Stomach (tissue), 9 donors: Measurements from ENCODE around the gene PWP2. TPM values are rescaled to one million over a fixed set of nuclear protein-coding genes. Genes with fewer than 3 reads are reported as not detected.
"Not testable (repeated sequence)": the region's sequence is repeated elsewhere in the genome, so short reads cannot be mapped to it uniquely, and the experiment has no call there.

Experiments used
- DNase-seq, 2 donors: peaks; one replicate each; pipeline versions ENCODE4 v3.0.0 to v3.0.0-alpha.2; 2013 to 2019
- H3K27ac ChIP-seq, 5 donors: fragments of 200-600 bp in 4 of 5; sonication (generic) in 4 of 5; one replicate each; pipeline ENCODE4 v1.5.1; 2013 to 2019; ENCODE audit warnings: mild to moderate bottlenecking in 1 of 5, moderate library complexity in 1 of 5
- H3K27me3 ChIP-seq, 3 donors: fragments of 200-600 bp; sonication (generic); one replicate each; pipeline ENCODE4 v1.5.1; 2017 to 2019; ENCODE audit warnings: mixed run types in 1 of 3
- H3K36me3 ChIP-seq, 4 donors: fragments of 200-600 bp; sonication (generic); 1 replicate in 3 of 4; 2 replicates in 1 of 4; pipeline ENCODE4 v1.5.1; 2016 to 2019
- H3K4me1 ChIP-seq, 4 donors: fragments of 200-600 bp; sonication (generic); one replicate each; pipeline ENCODE4 v1.5.1; 2016 to 2019
- H3K4me3 ChIP-seq, 4 donors: fragments of 200-600 bp; sonication (generic) in 3 of 4; one replicate each; pipeline ENCODE4 v1.5.1; 2016 to 2019; ENCODE audit warnings: mild to moderate bottlenecking in 1 of 4
- H3K9me3 ChIP-seq, 4 donors: fragments of 200-600 bp; sonication (generic); one replicate each; pipeline ENCODE4 v1.5.1; 2016 to 2019
- WGBS, 5 donors: extraction: QIAGEN DNeasy Blood & Tissue Kit in 3 of 5; methylation state at CpG; one replicate each; pipeline versions ENCODE4 v1.1.5 to v1.1.7; 2013 to 2018; 5-methylcytosine and 5-hydroxymethylcytosine counted together
- intact Hi-C: fragments of 100-400 bp; cut with DNase I; formaldehyde crosslinking; loops from one replicate; pipeline ENCODE4 v1.15.1; 2023; ENCODE audit warnings: low total_unique reads
- polyA plus RNA-seq, 3 donors: library from polyadenylated mRNA; stranded (reverse); fragments of 200-250 nt; gene quantifications; one replicate each; pipeline ENCODE4 v1.2.3, GENCODE V29; 2013
- total RNA-seq, 5 donors: library from RNA; depleted of rRNA; stranded (reverse); fragments of >200 nt; gene quantifications; one replicate each; pipeline versions ENCODE4 v1.1.0 to v1.2.3, GENCODE V29; 2014 to 2016
- donor health status: healthy with polysubstance abuse.
- donor health status: Bipolar disorder and iron deficiency.
- donor health status: healthy.

PWP2 gene
- total and polyA plus RNA-seq, 8 donors, result 2.4 to 29.2 (median 6.3) TPM; not detected in 1

- H3K4me3 ChIP-seq, H3K9me3 ChIP-seq, H3K27me3 ChIP-seq, intact Hi-C loops, H3K27ac ChIP-seq, H3K4me1 ChIP-seq, H3K36me3 ChIP-seq, DNase-seq: not testable (repeated sequence)
- no CpG with 5 or more reads among the region's 8 CpGs for WGBS, 5 donors
Observed at GRCh38 chr21:44155994-44156380, 48.8 kb downstream of the PWP2 start.

DNA sequence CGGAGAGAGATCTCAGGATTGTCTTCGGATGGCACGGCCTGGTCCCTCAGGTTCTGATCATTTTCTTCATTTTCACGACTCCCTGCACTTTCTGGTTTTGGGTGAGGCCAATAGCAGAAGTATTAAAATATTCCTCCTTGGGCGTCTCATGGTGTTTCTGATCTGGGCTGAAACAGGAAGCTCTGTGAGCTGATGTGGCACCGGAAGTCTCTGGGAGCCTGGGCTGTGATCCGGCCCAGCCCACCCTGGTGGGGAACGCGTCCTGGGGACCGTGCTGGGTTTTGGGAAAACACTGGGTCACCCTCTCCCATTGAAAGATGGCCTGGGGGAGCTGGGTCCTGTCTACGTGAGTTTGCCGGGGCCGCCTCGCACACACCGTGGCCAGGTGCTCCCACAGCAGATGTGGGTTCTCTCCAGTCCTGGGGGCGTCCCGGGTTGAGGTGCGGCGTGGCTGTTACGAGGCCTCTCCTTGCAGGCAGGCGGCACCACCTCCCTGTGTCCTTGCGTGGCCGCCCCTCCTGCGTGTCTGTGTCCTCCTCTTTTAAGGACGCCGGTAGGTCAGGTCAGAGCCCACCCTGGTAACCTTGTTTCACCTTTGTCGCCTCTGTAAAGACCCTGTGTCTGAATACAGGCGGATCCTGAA lies 50.4 kb downstream of the PWP2 start:
- H3K4me1 ChIP-seq, H3K36me3 ChIP-seq, H3K9me3 ChIP-seq, intact Hi-C loops, DNase-seq, H3K27ac ChIP-seq, H3K4me3 ChIP-seq, H3K27me3 ChIP-seq: not testable (repeated sequence)
- 83% methylated on average over 2 of the region's 28 CpGs; no CpG with 5 or more reads in 4 of the 5 donors for WGBS, 5 donors

GRCh38 chr21:44158082-44158468 lies 50.9 kb downstream of the PWP2 start:
- H3K36me3 ChIP-seq, H3K9me3 ChIP-seq: not testable (repeated sequence)

DNA sequence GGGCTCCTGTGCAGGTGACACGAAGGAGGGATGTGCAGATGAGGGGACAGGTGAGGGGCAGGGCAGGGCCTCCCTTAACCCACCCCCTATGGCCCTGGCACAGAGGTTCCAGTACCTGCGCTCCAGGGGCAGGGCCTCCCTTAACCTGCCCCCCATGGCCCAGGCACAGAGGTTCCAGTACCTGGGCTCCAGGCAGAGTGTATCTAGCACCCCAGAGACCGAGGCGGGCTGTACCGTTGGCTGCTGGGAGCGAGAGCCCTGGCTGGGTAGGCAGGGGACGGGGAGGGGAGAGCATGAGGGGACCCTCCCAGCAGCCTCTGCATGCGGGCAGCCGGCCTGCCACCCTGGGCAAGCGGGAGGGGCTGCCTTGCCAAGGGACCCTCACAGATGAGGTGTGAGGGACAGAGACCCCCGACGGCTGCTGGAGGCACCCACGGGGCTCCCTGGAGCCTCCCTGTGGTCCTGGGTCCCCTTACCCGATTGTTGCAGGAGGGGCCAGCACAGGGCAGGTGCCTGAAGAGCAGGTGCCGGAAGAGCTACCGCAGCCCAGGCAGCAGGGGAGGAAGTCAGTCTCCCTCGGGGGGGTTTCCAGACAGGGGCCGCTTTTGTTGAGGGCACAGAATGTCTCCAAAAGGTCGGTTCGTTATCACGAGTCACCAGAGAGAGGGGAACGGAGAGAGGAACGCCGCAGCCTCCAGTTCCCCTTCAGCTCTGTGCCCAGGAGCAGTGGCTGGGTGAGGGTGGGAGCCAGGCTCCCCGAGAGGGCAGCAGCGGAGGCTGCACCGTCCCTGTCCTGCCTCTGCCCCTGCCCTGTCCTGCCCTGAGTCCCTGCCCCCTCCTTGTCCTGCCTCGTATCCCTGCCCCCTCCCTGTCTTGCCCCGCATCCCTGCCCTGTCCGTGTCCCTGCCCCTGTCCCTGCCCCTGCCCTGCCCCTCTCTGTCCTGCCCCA lies 52.4 kb downstream of the PWP2 start:
- H3K4me1 ChIP-seq, H3K4me3 ChIP-seq, intact Hi-C loops, H3K27ac ChIP-seq, H3K9me3 ChIP-seq, H3K27me3 ChIP-seq, DNase-seq, H3K36me3 ChIP-seq: not testable (repeated sequence)
- WGBS, 5 donors, result 80% methylated on average over 1 of the region's 30 CpGs; no CpG with 5 or more reads in 4 of the 5 donors

More at GRCh38 chr21:44158082-44158468, 50.9 kb downstream of the PWP2 start:
- H3K4me1 ChIP-seq, DNase-seq, intact Hi-C loops, H3K4me3 ChIP-seq, H3K27ac ChIP-seq, H3K27me3 ChIP-seq: not testable (repeated sequence)
- 58 to 88% methylated on average over 3 to 5 of the region's 7 CpGs; no CpG with 5 or more reads in 3 of the 5 donors for WGBS, 5 donors

DNA sequence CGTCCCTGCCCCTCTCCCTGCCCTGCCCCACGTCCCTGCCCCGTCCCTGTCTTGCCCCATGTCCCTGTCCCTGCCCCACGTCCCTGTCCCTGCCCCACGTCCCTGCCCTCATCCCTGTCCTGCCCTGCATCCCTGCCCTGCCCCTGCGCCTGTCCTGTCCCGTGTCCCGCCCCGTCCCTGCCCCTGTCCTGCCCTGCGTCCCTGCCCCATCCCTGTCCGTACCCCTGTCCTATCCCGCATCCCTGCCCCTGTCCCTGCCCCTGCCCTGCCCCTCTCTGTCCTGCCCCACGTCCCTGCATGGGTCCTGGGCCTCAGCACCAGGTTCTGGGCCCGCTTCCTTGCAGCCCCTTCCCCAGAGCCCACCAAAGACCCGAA lies 53.1 kb downstream of the PWP2 start:
- H3K27me3 ChIP-seq, H3K9me3 ChIP-seq, DNase-seq, intact Hi-C loops, H3K4me3 ChIP-seq, H3K27ac ChIP-seq, H3K36me3 ChIP-seq, H3K4me1 ChIP-seq: not testable (repeated sequence)
- no CpG with 5 or more reads among the region's 15 CpGs for WGBS, 5 donors

DNA sequence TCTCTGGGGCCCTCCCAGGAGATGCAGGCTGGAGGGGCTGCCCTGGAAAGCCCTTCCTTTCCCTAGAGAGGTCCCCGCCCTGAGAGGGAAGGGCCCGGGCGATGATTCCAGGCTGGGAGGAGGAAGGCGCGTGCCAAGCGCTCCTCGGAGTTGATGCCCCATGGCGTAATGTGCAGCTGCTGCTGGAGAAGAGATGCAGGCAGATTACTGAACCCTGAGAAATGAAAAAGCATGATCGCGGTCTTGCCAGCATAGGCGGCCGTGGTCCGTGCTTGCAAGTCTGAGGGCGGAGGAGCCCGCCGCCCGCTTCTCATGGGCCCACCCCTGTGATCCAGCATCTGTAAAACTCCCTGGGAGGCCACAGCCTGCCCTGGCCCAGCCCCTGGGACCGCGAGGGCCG lies 53.6 kb downstream of the PWP2 start:
- DNase-seq, result not testable (repeated sequence)
- WGBS, 5 donors, result no CpG with 5 or more reads among the region's 20 CpGs

DNA sequence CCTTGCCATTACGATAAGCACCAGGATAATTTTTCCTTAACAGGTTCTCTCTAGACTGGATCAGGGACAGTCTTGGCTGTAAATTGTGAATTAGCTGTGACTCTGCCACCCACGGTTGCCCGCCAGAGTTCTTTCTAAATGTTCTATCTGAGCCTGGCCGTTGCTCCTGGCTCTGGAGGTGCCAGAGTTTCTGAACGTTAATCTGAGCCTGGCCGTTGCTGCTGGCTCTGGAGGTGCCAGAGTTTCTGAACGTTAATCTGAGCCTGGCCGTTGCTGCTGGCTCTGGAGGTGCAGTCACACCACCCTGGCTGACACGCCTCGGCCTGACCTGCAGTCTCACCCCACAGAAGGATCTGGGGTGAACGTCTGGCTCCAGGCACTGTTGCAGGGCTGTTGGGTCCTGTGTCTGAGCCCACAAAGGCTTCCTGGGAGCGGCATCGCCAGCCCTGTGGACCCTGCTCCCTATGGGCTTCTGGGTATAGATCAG lies 56.0 kb downstream of the PWP2 start:
- H3K36me3 ChIP-seq, H3K27me3 ChIP-seq, H3K4me3 ChIP-seq, H3K4me1 ChIP-seq, intact Hi-C loops, DNase-seq, H3K27ac ChIP-seq, H3K9me3 ChIP-seq: not testable (repeated sequence)
- 56% methylated on average over 4 of the region's 13 CpGs; no CpG with 5 or more reads in 4 of the 5 donors for WGBS, 5 donors

More for the DNA sequence above, 53.6 kb downstream of the PWP2 start:
- H3K4me1 ChIP-seq, H3K36me3 ChIP-seq, H3K4me3 ChIP-seq, H3K27ac ChIP-seq, H3K9me3 ChIP-seq, H3K27me3 ChIP-seq, intact Hi-C loops: not testable (repeated sequence)

DNA sequence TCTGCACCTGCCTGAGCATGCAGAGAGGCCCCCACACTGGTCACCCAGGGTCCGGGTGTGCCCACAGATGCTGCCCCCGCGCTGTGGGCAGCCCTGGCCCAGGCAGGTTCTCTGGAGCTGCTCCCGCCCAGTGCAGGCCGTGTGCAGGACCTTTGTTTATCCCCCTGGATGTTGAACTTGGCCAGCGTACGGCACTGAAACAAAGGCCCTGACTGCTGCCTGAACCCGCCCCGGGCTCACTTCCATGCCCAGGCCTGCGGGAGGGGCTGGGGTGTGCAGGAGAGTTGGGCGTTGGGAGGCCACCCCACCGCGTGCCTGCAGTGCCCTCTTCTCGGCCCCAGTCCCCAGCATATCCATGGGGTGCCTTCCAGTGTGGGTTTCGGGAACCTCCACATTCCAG lies 58.7 kb downstream of the PWP2 start:
- H3K4me1 ChIP-seq, DNase-seq, H3K9me3 ChIP-seq, H3K27me3 ChIP-seq, H3K36me3 ChIP-seq, intact Hi-C loops, H3K27ac ChIP-seq, H3K4me3 ChIP-seq: not testable (repeated sequence)
- no CpG with 5 or more reads among the region's 15 CpGs for WGBS, 5 donors

DNA sequence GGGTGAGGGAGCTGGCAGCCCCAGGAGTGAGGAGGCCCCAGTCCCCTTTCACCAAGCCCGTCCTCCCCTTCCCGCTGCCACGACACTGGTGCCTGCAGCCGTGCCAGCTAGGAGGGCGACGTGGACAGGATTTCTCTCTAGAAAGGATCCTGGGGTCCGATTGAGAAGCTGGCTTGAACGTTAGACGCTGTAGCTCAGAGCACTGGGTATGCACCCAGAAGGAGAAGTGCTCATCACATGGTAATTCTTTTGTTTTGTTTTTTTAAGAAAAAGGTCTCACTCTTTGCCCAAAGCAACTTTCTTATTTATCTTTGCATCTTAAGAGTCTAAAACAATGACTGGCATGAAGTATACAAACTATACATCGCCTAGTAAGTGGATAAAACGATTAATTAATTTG lies 60.3 kb downstream of the PWP2 start:
- H3K4me3 ChIP-seq, DNase-seq, H3K9me3 ChIP-seq, H3K4me1 ChIP-seq, H3K36me3 ChIP-seq, intact Hi-C loops, H3K27ac ChIP-seq, H3K27me3 ChIP-seq: not testable (repeated sequence)
- WGBS, 5 donors, result 100% methylated on average over 1 of the region's 11 CpGs; no CpG with 5 or more reads in 4 of the 5 donors

GRCh38 chr21:44170326-44170725 lies 63.1 kb downstream of the PWP2 start:
- H3K27me3 ChIP-seq, H3K9me3 ChIP-seq, H3K4me3 ChIP-seq, H3K36me3 ChIP-seq, H3K4me1 ChIP-seq, H3K27ac ChIP-seq, intact Hi-C loops, DNase-seq: not testable (repeated sequence)
- WGBS, 5 donors, result no CpG with 5 or more reads among the region's 10 CpGs

- H3K4me3 ChIP-seq, H3K27ac ChIP-seq, H3K36me3 ChIP-seq, intact Hi-C loops, H3K27me3 ChIP-seq, H3K4me1 ChIP-seq, H3K9me3 ChIP-seq: not testable (repeated sequence)
- 3 to 10% methylated on average over 2 to 6 of the region's 10 CpGs; no CpG with 5 or more reads in 3 of the 5 donors for WGBS, 5 donors
- DNase-seq, result peak in 1 of 2 donors; percentile 53
Observed at GRCh38 chr21:44170863-44171262, 63.7 kb downstream of the PWP2 start.
